GM12878 (cell line): ENCODE data around the gene MAT2B. TPM values are rescaled to one million over a fixed set of nuclear protein-coding genes. Genes with fewer than 3 reads are reported as not detected.

ENCODE experiments used
- ATAC-seq: fragments of 200-7000 bp; cut with Tn5 transposase; 3 replicates; pipeline ENCODE4 v1.9.1; 2020; ENCODE audit warnings: mild to moderate bottlenecking, moderate library complexity
- BruUV-seq: library from RNA; stranded (reverse); fragments of 400-500 nt; replicated peaks from 2 replicates; lab custom pipeline; 2021; lab: Mats Ljungman, UMichigan
- CTCF ChIA-PET: fragments of 300-600 bp; sonication (Branson Sonifier 250); formaldehyde crosslinking; extraction: SDS; loops from one replicate; lab custom pipeline; 2021; ENCODE audit warnings: inconsistent platforms; lab: Yijun Ruan, JAX
- POLR2A ChIA-PET: fragments of 350-600 bp; formaldehyde crosslinking; extraction: SDS; loops from one replicate; lab custom pipeline; 2021; ENCODE audit warnings: inconsistent platforms; lab: Charles Lee
- RAD21 ChIA-PET: fragments of 300-600 bp; sonication (Branson Sonifier 250); formaldehyde crosslinking; loops from one replicate; lab custom pipeline; 2023; ENCODE audit warnings: antibody characterized with exemption; ENCODE audit not compliant: unreplicated experiment; lab: Charles Lee
- SMC1A ChIA-PET: fragments of 300-600 bp; sonication (Branson Sonifier 250); formaldehyde crosslinking; loops from one replicate; lab custom pipeline; 2023; ENCODE audit not compliant: unreplicated experiment, uncharacterized antibody; lab: Charles Lee
- DNase-seq: peaks from one replicate; pipeline ENCODE4 v3.0.0-alpha.2; 2011; ENCODE audit warnings: low read depth, low spot score
- FAIRE-seq: peaks from 3 replicates; lab custom pipeline; 2011; peaks lifted over from hg19 to GRCh38; lab: Jason Lieb, UNC
- H2AFZ ChIP-seq: 2 replicates; pipeline ENCODE4 v1.6.0; 2011; ENCODE audit warnings: low read depth, low read length, control low read depth; ENCODE audit not compliant: control insufficient read depth
- H3K27ac ChIP-seq: 2 replicates; pipeline ENCODE4 v1.5.1; 2011; ENCODE audit warnings: control low read depth; ENCODE audit not compliant: control insufficient read depth, insufficient read depth
- H3K27me3 ChIP-seq, 2 experiments: replicated peaks in 1 of 2; 2 replicates each; pipeline versions ENCODE4 v1.6.0 to v1.6.1; 2011; ENCODE audit warnings: low read length in 1 of 2; ENCODE audit not compliant: control insufficient read depth in 2 of 2, insufficient read depth in 2 of 2
- H3K36me3 ChIP-seq, 2 experiments: 2 replicates each; pipeline ENCODE4 v1.5.1; 2011; ENCODE audit warnings: low read length in 1 of 2; ENCODE audit not compliant: control insufficient read depth in 2 of 2, insufficient read depth in 2 of 2
- H3K4me1 ChIP-seq: 2 replicates; pipeline ENCODE4 v1.6.1; 2011; ENCODE audit warnings: mild to moderate bottlenecking, low read length, moderate library complexity, mixed read lengths; ENCODE audit not compliant: control insufficient read depth, insufficient read depth
- H3K4me2 ChIP-seq: 2 replicates; pipeline ENCODE4 v1.6.0; 2011; ENCODE audit warnings: control low read depth; ENCODE audit not compliant: control insufficient read depth, insufficient read depth
- H3K4me3 ChIP-seq: fragments of 200-600 bp; sonication (generic); 2 replicates; pipeline ENCODE4 v1.5.1; 2016
- H3K79me2 ChIP-seq: 2 replicates; pipeline ENCODE4 v1.6.0; 2011; ENCODE audit warnings: low read length; ENCODE audit not compliant: control insufficient read depth, insufficient read depth
- H3K9ac ChIP-seq: 2 replicates; pipeline ENCODE4 v1.8.0; 2011; ENCODE audit warnings: low read length, control low read depth, mixed read lengths; ENCODE audit not compliant: control insufficient read depth, insufficient read depth
- H3K9me3 ChIP-seq: replicated peaks from 3 replicates; pipeline ENCODE4 v1.5.1; 2011; ENCODE audit warnings: mild to moderate bottlenecking, low read length; ENCODE audit not compliant: control insufficient read depth, insufficient read depth
- H4K20me1 ChIP-seq: 2 replicates; pipeline ENCODE4 v1.6.0; 2011; ENCODE audit not compliant: control insufficient read depth, insufficient read depth
- BHLHE40 ChIP-seq, 2 experiments: fragments of 450-650 bp in 1 of 2; IDR thresholded peaks; 2 replicates each; pipeline ENCODE4 v1.6.1; 2011 to 2017; ENCODE audit warnings: low read depth in 2 of 2, borderline replicate concordance in 1 of 2, improper control_type of control experiment in 1 of 2, low read length in 1 of 2, mild to moderate bottlenecking in 1 of 2
- BRCA1 ChIP-seq: IDR thresholded peaks from 2 replicates; pipeline ENCODE4 v1.6.1; 2011; ENCODE audit warnings: low read depth, low read length, improper control_type of control experiment
- GATAD2B ChIP-seq: fragments of 450-650 bp; conservative IDR thresholded peaks from 2 replicates; pipeline ENCODE4 v1.6.1; 2017; ENCODE audit warnings: low read depth, mild to moderate bottlenecking, moderate library complexity
- WGBS: methylation state at CpG from one replicate; pipeline ENCODE4 v1.1.6; 2016; ENCODE audit warnings: low lambda C conversion rate; ENCODE audit not compliant: insufficient replicate concordance, insufficient coverage; ENCODE audit errors: missing lambda C conversion rate; 5-methylcytosine and 5-hydroxymethylcytosine counted together
- in situ Hi-C: fragments of 300-500 bp; cut with MboI; formaldehyde crosslinking; loops from 9 replicates; pipeline ENCODE4 v1.14.3; 2018; ENCODE audit warnings: mixed read lengths
- intact Hi-C: fragments of 100-400 bp; cut with micrococcal nuclease; formaldehyde crosslinking; loops from one replicate; pipeline ENCODE4 v1.14.2; 2022; ENCODE audit not compliant: unreplicated experiment
- polyA plus RNA-seq, 11 experiments: library from polyadenylated mRNA; depleted of rRNA in 4 of 11; unstranded in 6 of 11; stranded (reverse) in 5 of 11; fragments of >200 nt; fragmentation: Nextera tagmentation in 4 of 11; fragmentation: Illumina TruSeq in 1 of 11; extraction: Ambion mirVana in 4 of 11; extraction: Trizol in 1 of 11; gene quantifications; 1 replicate in 1 of 11; 2 replicates in 10 of 11; pipeline versions ENCODE4 v1.2.1 to v1.2.3, GENCODE V29; 2011 to 2016; ENCODE audit warnings: inconsistent platforms in 2 of 11, missing spikeins in 2 of 11, low read depth in 1 of 11
- total RNA-seq, 4 experiments: library from RNA; depleted of rRNA in 3 of 4; stranded (reverse); fragments of >200 nt in 3 of 4; fragmentation: Illumina TruSeq in 1 of 4; extraction: Trizol in 1 of 4; gene quantifications; 2 replicates each; pipeline versions ENCODE4 v1.2.1 to v1.2.3, GENCODE V29; 2013 to 2021

MAT2B gene
- total and polyA plus RNA-seq, 10 of the 15 experiments (the other 5 are each of a cell fraction or from before 2014, with no cell fraction given), result 43.2 to 122 (median 63.7) TPM

DNA sequence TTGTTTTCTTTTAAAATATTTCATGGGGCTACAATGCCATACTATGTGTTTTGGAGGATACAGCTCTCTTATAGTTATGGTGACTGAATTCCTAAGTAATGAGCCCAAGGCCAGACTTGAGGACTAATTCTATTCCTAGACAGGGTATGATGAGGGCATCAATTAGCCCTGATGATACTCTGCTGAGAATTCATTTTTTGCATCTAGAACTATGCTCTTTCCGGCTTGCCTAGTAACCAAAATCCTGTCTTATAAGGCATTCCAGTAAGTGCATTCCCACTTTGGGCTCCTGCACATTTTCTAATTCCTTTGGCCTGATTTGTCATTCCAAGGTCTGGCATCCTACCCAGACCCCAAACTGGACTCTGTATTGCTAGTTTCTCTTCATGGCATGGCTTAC lies 62.4 kb downstream of the MAT2B start:
- CTCF ChIA-PET, result interaction anchor here (1.1 to 4.6 kb wide), 2 partner anchors 445 to 936 kb away, joined by 5 to 36 read pairs; no protein-coding TSS in a partner anchor
- POLR2A ChIA-PET, result interaction anchor here (0.7 to 1.3 kb wide), 2 partner anchors 25 to 123 kb away, joined by 3 to 6 read pairs; no protein-coding TSS in a partner anchor
- FAIRE-seq, result no peak
- in situ Hi-C loops (loop anchor here (10.0 kb wide), 2 partner anchors 937 to 1637 kb away; no protein-coding TSS in a partner anchor), intact Hi-C loops (loop anchor here (10.0 kb wide), 3 partner anchors 247 to 1887 kb away; no protein-coding TSS in a partner anchor)
- Histone ChIP-seq H4K20me1 (no peaks in the 10 kb centered on the region), H3K36me3 (no peaks in the 10 kb centered on the region), H3K4me3 (no peak overlapping the region), H3K9me3 (no peaks in the 10 kb centered on the region), H3K27me3 (peaks cover 0 to 8% of the 10 kb centered on the region in 2 experiments; a peak in 3 of 4 replicates), H3K4me2 (no peak overlapping the region), H3K9ac (no peak overlapping the region), H2AFZ (no peak overlapping the region)
- no peak for DNase-seq
- TF ChIP-seq BHLHE40 (IDR thresholded peaks at IDR 0.05; ENCODE audit: borderline replicate concordance in 1 of 2, low read depth in 2 of 2, low read length in 1 of 2) (no peak), BRCA1 (no peak), GATAD2B (no peak)
- TF ChIP-seq, all 136 proteins: peak for 0
- Histone ChIP-seq H3K79me2 (no peaks in the 10 kb centered on the region), H3K4me1 (no peaks in the 10 kb centered on the region), H3K27ac (no peak overlapping the region)
- ChIA-PET RAD21 (interaction anchor here (1.0 to 1.9 kb wide), 3 partner anchors 908 to 1639 kb away, joined by 3 to 5 read pairs (median 3); no protein-coding TSS in a partner anchor), SMC1A (interaction anchor here (0.6 to 1.5 kb wide), 5 partner anchors 39 to 1580 kb away, joined by 3 to 4 read pairs (median 3); no protein-coding TSS in a partner anchor)
- no peak for ATAC-seq
- BruUV-seq, result no TSS peak
- WGBS, result 88% methylated on average over 1 of the region's 1 CpG

Other genes starting within 250 kb of the MAT2B start
- gene CCNG1, start 68.0 kb upstream of the MAT2B start, total RNA-seq (2014; rRNA removed), result 164 and 203 TPM in 2 replicates
- gene CCNG1, start 68.0 kb upstream of the MAT2B start, total RNA-seq (2014; rRNA removed; fragmentation: Illumina TruSeq; extraction: Trizol), result 227 and 241 TPM in 2 replicates
- 182 and 189 TPM in 2 replicates for gene CCNG1, start 68.0 kb upstream of the MAT2B start, total RNA-seq (2021)
- 226 and 358 TPM in 2 replicates for gene CCNG1, start 68.0 kb upstream of the MAT2B start, polyA plus RNA-seq (2011; rRNA removed)
- 180 and 248 TPM in 2 replicates for gene CCNG1, start 68.0 kb upstream of the MAT2B start, polyA plus RNA-seq (2014; fragmentation: Illumina TruSeq; extraction: Trizol)
- 100 to 1,000 TPM; 200 to 274 TPM for gene CCNG1, start 68.0 kb upstream of the MAT2B start, polyA plus RNA-seq (2014; fragmentation: Nextera tagmentation; extraction: Ambion mirVana)
- 70.4 and 90.1 TPM in 2 replicates for gene CCNG1, start 68.0 kb upstream of the MAT2B start, polyA plus RNA-seq (2014; rRNA removed)
- gene CCNG1, start 68.0 kb upstream of the MAT2B start, polyA plus RNA-seq (2016; fragmentation: Nextera tagmentation; extraction: Ambion mirVana), result 100 to 1,000 TPM; 199 to 204 TPM
- 23.7 and 24.1 TPM in 2 replicates for gene NUDCD2, start 45.5 kb upstream of the MAT2B start, total RNA-seq (2014; rRNA removed)
- gene NUDCD2, start 45.5 kb upstream of the MAT2B start, total RNA-seq (2014; rRNA removed; fragmentation: Illumina TruSeq; extraction: Trizol), result 20.7 and 25.3 TPM in 2 replicates
- gene NUDCD2, start 45.5 kb upstream of the MAT2B start, total RNA-seq (2021), result 50.4 and 53.9 TPM in 2 replicates
- 25.0 and 50.1 TPM in 2 replicates for gene NUDCD2, start 45.5 kb upstream of the MAT2B start, polyA plus RNA-seq (2011; rRNA removed)
- gene NUDCD2, start 45.5 kb upstream of the MAT2B start, polyA plus RNA-seq (2014; fragmentation: Illumina TruSeq; extraction: Trizol), result 21.8 and 24.0 TPM in 2 replicates
- 10 to 100 TPM in 1 of 2 experiments, 1 to 10 TPM in 1; 9.1 to 18.1 TPM for gene NUDCD2, start 45.5 kb upstream of the MAT2B start, polyA plus RNA-seq (2014; fragmentation: Nextera tagmentation; extraction: Ambion mirVana)
- 19.5 and 22.5 TPM in 2 replicates for gene NUDCD2, start 45.5 kb upstream of the MAT2B start, polyA plus RNA-seq (2014; rRNA removed)
- 100 to 1,000 TPM; 114 to 133 TPM for gene NUDCD2, start 45.5 kb upstream of the MAT2B start, polyA plus RNA-seq (2016; fragmentation: Nextera tagmentation; extraction: Ambion mirVana)
- 55.2 and 75.9 TPM in 2 replicates for gene HMMR, start 45.0 kb upstream of the MAT2B start, total RNA-seq (2014; rRNA removed)
- 96.7 and 101 TPM in 2 replicates for gene HMMR, start 45.0 kb upstream of the MAT2B start, total RNA-seq (2014; rRNA removed; fragmentation: Illumina TruSeq; extraction: Trizol)
- gene HMMR, start 45.0 kb upstream of the MAT2B start, total RNA-seq (2021), result 52.6 and 59.3 TPM in 2 replicates
- 63.9 and 131 TPM in 2 replicates for gene HMMR, start 45.0 kb upstream of the MAT2B start, polyA plus RNA-seq (2011; rRNA removed)
- gene HMMR, start 45.0 kb upstream of the MAT2B start, polyA plus RNA-seq (2014; fragmentation: Illumina TruSeq; extraction: Trizol), result 93.0 and 111 TPM in 2 replicates
- gene HMMR, start 45.0 kb upstream of the MAT2B start, polyA plus RNA-seq (2014; fragmentation: Nextera tagmentation; extraction: Ambion mirVana), result 10 to 100 TPM; 58.1 to 64.4 TPM
- 36.1 and 44.1 TPM in 2 replicates for gene HMMR, start 45.0 kb upstream of the MAT2B start, polyA plus RNA-seq (2014; rRNA removed)
- gene HMMR, start 45.0 kb upstream of the MAT2B start, polyA plus RNA-seq (2016; fragmentation: Nextera tagmentation; extraction: Ambion mirVana), result 100 to 1,000 TPM; 117 to 122 TPM